Activated gamma-delta T cell treated with Interleukin-2 at 50 U/mL for 16 hours (primary cell): Measurements from ENCODE around the gene C1orf94.
"Not testable (repeated sequence)": the region's sequence is repeated elsewhere in the genome, so short reads cannot be mapped to it uniquely, and the experiment has no call there.

Experiments used
- DNase-seq: peaks from one replicate; pipeline ENCODE4 v3.0.0-alpha.2; 2020

C1orf94 gene

DNA sequence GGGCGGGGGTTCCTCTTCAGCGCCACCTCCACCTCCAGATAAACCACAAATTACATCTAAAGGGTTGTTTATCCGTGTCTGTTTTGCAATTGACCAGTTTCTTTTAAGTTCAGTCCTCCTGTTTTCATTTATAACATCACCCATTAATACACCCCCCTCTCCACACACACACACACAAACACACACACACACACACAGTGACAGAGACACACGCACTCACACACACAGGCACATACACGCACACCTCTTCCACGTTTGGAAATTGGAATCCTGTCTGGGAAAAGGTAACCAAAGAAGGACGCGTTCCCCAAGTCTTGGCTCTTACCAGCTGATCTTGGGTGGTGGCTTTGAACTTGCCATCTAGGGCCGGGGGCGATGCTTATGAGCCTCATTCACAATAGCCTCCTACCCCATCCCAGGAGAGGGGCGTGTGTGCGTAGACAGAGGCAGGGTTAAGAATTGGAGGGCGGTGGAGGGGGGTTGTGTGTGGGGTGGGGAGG is 11.2 kb upstream of the C1orf94 start:
- no peak for DNase-seq

DNA sequence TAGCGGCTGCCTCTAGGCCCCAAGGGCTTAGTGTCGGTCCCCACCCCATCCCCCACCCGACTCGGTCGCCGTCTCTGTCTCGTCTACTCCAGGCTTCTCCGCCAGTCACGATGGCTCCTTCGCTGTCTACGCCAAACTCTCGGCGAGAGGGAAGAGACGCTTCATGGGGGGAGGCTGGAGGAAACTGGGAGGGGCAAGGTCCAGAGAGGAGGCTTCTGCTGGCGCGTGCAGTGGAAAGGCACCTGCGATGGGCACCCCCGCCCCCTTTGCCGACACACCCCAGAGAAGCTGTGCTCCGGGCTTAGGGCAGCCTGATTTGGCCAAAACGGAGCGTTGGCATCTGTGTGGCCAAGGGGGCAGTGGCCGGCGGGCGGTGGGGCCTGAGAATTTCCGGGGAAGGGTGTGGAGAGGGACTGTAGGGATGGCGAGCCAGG is 10.5 kb upstream of the C1orf94 start:
- no peak for DNase-seq

DNA sequence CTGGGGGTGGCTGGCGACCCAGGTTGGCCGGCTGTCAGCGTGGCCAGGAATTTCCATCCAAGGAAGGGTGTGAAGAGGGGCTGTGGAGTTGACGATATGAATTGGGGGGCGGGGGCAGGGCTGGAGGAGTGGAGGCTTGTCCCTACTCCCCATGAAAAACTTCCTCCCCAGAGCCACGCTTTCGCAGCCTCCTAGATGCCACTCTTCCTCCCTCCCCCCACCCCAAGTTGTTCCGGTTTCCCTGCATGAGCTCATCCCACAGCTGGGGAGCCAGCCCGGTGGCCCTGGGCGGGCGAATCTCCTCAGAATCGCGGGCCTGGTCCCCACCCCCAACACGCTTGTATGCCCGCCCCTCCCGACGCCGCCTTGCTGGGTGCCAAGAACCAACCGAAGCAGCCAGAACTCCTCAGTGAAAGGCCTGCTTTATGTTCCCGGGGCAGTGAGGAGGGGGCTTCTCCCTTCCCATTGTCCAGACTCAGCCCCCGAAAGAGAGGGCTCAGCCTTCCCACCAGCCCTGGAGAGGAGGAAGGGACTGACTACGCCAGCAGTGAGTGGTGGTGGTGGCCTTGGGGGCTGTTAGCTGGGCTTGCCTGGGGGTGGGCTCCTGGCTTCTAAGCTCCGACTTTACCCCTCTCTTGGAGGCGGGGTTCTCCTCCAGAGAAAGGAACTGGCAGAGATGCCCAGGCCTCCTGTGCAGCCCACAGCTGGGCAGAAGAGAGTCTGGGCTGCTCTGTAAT is 9.9 kb upstream of the C1orf94 start:
- no peak for DNase-seq

DNA sequence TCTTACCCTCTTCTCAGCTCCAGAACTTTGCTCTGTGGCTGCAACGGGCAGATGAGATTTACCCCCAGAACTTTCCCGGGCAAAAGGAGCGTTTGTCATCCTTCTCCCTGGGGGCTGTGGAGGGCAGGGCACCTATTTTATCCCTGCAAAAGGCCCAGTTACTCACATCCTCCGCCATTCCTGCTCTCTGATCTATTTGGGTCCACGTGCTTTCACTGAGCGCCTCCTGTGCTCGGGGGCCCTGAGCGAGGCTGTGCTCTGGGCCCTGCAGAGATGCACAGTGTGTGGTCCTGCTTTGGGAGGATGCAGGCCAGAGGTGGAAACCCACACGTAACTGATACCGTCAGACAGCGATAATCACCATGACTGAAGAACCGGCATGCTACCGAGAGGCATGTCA is 9.3 kb upstream of the C1orf94 start:
- DNase-seq, result no peak

DNA sequence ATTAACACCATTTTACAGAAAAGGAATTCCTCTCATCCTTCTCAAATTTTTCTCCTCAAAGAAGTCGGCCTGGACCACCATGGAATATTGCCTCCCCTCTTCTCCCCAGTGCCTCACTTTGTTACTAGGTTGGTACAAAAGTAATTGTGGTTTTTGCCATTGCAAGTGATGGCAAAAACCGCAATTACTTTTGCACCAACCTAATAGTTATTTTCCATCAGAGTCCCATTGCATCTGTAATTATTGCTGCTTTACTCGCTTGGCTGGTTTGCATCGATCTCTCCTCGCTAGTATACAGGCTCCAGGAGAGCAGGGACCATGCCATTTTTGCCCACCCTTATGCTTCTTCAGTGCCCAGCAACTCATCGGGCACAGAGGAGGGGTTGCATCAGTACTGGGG is 963 bp upstream of the C1orf94 start:
- DNase-seq, result no peak

DNA sequence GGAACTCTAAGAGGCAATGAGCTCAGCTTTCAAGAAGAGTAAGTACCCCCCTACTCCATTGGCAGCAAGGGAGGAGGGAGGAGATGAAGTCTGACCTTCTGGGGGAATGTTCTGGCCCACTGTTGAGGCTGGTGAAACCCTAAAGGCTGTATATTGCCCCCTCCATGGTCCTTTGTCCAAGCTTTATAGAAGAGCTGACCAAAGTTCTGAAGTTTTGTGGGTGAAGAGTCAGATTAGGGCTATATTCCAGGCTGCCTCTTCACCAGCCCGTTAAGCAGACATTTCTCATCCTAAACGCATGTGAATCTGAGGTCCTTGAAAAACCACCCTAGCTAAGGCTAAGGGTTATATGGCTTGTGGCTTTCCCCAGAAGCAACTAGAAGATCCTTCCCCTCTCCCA is 1.4 kb downstream of the C1orf94 start:
- DNase-seq, result no peak

DNA sequence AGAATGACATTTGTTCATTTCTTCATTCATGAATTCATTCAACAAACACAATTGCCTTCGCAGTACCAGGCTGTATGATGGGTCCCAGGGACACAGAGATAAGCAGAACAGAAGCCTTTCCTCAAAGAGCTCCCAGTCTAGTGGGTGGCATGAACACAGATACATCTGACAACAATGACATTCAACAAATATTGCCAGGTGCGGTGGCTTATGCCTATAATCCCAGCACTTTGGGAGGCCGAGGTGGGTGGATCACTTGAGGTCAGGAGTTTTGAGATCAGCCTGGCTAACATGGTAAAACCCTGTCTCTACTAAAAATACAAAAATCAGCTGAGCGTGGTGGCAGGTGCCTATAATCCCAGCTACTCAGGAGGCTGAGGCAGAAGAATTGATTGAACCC is 6.7 kb downstream of the C1orf94 start:
- DNase-seq, result not testable (repeated sequence)

DNA sequence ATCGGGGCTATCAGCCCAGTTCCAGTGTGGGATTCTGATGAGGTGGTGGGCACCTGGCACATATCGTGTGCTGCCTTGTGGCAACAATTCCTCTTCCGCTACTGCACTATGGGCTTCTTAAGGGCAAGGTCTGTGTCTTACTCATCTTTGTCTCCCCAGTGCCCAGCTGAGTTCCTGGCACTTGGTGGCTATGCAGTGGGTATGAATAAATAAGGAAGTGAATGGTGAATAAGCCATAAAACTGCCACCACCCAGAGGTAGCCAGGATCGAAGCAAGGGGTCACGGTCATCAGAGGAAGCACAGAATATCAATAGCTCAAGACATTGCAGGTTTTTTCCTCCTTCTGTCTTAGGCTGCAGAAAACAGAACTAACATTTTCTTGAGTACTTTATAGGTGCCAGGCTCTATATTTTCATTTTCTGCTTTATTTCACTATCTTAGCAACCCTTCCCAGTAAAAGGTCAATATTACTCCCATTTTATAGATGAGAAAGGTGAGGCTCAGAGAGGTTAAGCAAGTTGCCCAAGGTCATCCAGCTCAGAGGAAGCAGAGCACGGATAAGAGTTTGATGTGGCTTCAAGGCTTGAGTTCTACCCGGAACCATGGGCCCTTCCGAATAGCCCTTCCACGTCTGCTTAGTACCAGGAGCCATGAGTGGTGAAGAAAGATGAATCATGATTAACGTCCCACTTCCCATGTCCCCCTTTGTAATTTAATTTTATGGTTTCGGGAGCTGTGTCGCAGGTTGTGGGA is 10.2 kb downstream of the C1orf94 start:
- DNase-seq, result no peak

DNA sequence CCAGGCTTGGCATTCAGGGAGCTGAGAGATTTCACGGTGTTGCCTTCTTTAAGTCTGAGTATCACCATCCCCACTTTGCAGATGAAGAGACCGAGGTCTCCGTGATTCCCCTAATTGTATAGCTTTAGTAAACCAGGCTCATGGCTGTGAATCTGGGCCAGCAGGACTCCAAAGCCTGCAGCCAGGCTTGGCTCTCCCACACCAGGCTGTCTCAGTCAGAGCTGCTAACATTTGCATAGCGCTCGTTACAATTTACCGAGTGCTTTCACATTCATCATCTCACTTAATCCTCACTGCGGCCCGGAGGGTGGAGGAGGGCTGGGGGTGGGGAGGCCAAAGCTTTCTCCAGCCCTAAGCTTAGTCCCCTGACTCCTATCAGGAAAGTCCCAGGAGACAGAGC is 11.7 kb downstream of the C1orf94 start:
- DNase-seq, result no peak

DNA sequence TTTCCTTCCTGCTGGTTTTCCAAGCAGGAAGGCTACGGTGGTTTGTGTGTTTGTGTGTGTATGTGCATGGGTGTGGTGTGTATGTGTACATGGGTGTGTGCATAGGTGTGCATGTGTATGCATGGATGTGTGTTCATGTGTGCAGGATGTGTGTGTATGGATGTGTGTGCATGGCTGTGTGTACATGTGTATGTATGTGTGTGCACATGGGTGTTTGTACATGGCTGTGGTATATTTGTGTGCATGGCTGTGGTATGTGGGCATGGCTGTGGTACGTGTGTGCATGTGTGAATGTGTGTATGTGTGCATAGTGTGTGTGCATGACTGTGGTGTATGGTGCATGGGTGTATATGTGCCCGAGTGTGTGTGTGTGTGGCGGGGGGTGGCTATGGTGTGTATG is 12.3 kb downstream of the C1orf94 start:
- no peak for DNase-seq

DNA sequence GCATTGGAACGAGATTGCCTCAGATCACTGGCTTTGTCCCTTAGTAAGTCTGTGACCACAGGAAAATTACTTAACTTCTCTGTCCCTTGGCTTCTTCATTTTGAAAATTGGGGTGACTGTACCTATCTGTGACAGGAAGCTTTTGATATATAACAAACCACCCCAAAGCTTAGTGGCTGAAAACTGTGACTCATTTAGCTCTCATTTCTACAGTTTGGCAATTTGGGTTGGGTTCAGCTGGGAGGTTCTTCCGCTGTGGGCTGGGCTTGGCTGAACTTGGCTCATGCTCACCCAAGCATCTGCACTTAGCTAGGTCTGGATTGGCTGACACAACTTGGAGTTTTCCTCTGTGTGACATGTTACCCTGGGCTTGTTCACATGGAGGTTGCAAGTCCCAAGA is 14.0 kb downstream of the C1orf94 start:
- no peak for DNase-seq

DNA sequence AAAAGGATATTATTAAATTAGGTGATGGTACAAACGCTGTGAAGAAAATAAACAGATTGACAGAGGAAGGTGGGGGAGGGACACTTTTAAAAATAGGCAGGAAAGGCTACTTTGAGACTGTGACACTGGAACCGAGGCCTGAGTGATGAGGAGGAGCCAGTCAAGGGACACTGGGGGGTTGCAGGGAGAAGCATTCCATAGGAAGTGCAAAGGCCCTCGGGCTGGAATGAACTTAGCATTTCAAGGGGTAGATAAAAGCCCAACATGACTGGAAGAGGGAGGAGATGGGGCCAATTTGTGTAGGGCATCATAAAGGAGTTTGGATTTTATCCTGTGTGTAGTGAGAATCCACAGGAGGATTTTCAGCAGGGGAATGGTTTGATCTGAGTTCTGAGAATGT is 15.9 kb downstream of the C1orf94 start:
- DNase-seq, result no peak

DNA sequence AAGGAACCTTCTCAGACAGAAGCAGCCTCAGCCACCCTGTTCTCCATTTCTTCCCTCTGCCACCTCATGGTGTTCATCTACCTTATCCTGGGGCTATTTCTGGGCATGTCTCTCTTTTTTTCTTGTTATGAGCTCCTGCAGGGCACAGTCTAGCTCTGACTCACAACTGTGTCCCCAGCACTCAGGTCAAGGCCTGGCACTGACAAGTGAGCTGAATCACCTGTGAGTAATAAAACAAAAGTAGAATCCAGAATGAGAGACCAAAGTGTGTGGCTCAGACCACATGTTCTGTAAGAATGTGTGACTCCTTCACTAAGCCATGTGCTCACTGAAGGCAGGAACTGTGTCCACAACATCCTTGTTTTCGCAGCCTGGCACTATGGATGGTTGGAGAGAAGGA is 23.2 kb downstream of the C1orf94 start:
- no peak for DNase-seq

DNA sequence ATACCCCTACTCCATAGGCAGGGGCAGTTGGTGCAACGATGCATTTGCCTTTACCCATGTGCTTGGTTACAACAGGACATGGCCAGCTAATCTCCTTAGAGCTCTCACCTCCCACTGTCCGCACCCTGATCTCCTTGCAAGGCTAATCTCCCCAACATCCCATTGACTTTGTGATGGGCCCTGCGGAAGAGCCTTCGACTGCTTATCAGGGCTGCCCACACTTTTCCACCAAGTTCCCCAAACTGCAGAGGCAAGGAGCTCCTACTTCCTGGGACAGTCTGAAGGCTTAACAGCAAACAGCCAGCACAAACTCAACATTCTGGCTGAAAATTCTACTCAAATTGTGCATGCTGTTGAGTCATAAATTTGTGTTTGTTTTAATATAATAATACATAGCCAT is 36.0 kb downstream of the C1orf94 start:
- DNase-seq, result no peak

DNA sequence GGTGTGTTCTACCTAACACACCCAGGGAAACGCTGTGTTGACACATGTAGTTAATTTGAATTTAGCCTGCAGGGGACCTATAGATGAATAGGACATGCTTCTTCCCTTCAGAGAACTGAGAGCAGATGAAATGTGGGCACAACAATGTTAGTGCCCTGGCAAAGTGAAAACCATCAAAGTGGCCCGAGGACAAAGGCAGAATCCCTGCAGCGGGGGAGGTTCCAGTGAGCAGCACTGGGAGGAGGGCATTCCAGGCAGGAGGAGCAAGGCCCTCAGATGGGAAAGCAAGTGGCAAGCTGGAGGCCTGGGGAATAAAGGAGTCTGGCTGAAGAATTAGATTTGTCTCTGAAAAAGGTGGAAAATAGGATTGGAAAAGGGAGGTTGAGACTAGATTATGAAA is 37.2 kb downstream of the C1orf94 start:
- DNase-seq, result no peak

DNA sequence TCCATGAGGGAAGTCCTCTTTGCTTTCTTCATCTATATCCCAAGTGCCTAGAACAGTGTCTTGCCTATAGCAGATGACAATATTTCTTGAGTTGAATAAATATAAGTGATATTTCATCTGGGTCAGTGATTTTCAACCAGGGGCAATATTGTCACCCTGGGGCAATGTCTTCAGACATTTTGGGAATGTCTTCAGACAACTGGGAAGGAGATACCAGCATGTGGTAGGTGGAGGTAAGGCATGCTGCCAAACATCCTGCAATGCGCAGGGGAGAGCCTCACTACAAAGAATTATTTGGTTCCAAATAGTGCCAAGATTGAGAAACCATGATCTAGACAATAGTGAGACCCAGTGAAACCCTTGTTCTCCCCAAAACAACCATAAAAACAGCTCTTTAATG is 54.7 kb downstream of the C1orf94 start:
- DNase-seq, result no peak

DNA sequence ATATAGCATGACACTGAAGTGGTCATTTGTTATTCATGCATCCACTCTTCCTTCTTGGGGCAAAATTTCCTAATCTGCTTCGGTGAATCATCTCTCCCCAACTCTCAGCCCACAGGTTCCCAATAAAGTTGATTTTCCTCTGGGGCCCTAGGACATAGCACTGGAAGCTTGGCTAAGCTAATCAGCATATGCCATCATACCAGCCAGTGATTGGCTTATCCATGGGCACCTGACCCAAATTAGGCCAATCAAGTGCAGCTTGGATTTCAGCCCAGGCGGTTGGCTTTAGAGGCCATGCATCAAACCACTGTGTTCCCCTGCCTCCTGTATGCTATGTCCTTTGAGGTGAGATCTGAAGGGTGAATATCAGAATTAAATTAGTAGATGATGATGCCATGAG is 58.9 kb downstream of the C1orf94 start:
- DNase-seq, result no peak

DNA sequence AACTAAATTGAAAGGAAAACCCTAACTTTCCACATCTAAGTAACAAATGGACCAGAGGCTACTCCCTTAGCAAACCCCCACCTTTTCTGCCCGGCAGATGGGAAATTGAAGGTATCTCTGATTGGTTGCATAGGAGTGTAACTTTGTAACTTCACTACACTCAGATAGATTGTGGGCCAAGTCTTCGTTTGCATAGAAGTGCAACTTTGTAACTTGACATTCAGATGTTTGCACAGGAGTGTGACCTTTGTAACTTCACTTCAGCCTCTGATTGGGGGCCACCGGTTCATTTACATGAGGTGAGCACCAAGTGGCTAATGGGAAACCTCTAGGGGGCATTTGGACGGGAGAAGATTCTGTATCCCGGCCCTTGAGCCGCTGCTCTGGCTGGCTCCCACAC is 59.4 kb downstream of the C1orf94 start:
- no peak for DNase-seq

DNA sequence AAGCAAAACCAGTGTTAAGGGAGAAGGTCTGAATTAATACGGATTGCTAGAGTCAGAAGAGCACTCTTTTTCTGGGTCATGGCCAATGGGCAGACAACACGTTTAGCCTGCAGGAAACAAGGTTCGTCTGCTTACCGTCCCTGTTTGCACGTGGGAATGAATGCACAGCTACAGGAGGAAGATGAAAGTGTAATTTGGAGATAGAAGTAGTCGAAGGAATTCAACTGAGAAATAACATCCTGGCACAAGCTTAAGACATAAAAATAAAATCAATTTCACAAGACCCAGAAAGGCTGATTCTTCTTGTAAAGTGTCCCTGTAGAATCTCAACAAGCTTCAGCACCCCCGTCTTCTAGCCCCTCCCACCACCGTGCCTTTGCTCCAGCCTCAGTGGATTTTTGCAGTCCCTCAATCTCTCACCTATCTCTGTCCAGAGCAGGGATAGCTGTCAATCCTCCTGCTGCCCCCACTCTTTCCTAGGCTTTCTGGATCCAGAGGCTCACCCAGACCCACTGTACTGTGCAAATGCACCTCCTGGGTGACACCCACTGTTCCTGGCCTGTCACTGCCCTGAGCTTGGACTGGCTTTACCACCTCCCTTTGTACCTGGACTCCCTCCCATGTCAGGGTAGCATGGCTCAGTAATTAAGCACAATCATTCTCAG is 60.6 kb downstream of the C1orf94 start:
- DNase-seq, result no peak

DNA sequence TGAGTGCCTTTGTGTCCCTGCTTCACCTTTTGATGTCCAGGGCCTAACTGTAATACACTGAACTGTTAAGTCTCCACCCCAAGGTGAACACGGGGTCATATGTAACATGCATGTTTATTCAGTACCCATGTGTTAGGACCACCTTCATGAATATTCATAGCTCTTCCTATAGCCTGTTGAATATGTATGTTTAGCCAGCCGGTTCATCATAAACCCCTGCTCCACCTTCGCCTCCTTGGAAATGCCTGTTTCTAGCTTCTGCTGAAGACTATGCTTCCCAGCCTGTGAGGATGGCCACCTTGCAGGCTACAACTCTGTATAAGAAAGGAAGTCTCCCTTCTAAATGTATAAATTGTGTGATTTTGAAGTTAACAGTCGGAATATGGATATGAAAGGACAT is 69.3 kb downstream of the C1orf94 start:
- DNase-seq, result no peak

DNA sequence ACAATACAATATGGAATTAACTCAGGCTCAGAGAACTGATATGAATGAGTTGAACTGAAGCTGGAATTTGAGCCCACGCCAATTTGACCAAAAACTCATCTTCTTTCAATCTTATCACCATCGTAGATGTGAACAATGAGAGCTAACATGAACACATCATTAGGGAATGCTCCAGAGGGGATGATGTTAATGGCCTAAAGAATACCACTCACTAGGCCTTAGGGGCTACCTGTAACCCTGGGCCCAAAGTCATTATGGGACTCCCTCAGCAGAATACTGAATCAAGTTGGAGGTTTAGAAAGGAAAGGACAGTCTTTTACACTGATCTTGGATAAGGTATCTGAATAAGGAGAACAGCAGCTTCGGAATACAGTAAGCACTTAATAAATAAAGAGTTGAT is 73.6 kb downstream of the C1orf94 start:
- DNase-seq, result no peak

DNA sequence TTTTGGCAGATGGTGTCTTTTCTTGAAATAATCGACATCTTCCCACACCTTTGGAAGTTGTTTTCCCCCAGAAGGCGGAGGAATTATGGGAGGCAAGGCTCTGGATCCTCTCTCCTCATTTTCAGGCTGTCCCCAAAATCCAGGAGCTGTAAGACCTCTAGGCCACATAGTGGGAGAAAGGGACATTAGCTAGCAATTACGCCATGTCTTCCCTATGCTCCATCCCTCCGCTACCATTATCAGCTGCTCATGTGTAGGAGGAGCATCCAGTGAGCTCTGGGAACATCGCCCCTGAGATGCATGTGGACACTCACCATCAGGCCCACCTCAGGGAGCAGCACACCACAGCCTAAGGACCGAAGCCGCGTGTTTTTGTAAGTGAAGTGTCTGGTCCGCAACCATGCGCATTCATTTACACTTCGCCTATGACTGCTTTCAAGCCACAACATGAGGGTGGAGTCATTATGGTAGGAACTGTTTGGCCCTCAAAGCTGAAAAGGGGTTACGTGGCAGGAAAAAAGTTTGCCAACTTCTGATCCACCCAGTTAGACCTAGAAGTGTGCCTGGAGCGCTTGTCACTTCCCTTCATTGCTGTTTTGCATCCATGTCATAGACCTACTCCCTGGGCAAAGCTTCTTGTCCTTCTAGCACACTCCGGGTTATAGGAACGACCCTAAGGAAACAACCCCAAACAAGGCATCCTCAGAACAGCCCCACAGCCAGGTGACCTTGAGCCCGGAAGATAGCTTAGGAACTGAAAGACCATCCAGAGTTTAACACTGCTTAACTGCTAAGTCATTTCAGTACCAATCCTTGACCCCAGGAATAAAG is 85.5 kb downstream of the C1orf94 start:
- no peak for DNase-seq

DNA sequence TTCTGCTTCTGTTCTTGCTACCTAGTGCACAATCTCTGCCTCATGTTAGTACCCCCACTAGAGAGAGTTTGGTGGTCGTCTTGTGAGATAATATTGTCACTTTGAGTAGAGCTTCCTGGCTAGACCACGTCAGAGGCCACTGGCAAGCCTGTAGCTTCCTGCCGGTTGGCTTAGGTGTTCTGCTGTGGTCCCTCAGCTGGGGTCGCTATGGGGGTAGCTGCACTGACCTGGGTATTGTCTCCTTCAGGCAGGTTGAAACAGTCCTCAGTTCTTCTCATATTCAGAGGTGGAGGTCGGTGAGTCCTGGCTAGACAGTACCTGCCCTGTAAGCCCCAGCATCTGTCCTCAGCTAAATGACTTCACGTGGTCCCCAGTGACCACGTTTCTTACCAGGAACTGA is 86.2 kb downstream of the C1orf94 start:
- no peak for DNase-seq
